Gastrocnemius medialis (tissue), 4 donors: Measurements from ENCODE around the gene EPB41L1. TPM values are rescaled to one million over a fixed set of nuclear protein-coding genes. Genes with fewer than 3 reads are reported as not detected.

Experiments used
- ATAC-seq, 2 donors: fragments of 150-250 bp; one replicate each; pipeline ENCODE4 v1.9.1; 2016
- DNase-seq, 2 donors: peaks; one replicate each; pipeline ENCODE4 v3.0.0-alpha.2; 2019
- H3K27ac ChIP-seq, 4 donors: fragments of 200-600 bp; sonication (generic); 1 replicate in 1 of 4; 2 replicates in 3 of 4; pipeline ENCODE4 v1.5.1; 2016 to 2018; ENCODE audit warnings: mild to moderate bottlenecking in 2 of 4, moderate library complexity in 1 of 4
- H3K27me3 ChIP-seq, 3 donors: fragments of 200-600 bp; sonication (generic) in 2 of 3; 1 replicate in 1 of 3; 2 replicates in 2 of 3; pipeline versions ENCODE4 v1.5.1 to v1.6.0; 2016 to 2019; ENCODE audit warnings: mild to moderate bottlenecking in 1 of 3, moderate library complexity in 1 of 3
- H3K36me3 ChIP-seq, 2 donors: fragments of 200-600 bp; sonication (generic) in 1 of 2; one replicate each; pipeline ENCODE4 v1.5.1; 2017 to 2018
- H3K4me1 ChIP-seq, 2 donors: fragments of 200-600 bp; sonication (generic) in 1 of 2; one replicate each; pipeline ENCODE4 v1.5.1; 2016 to 2017; ENCODE audit warnings: mild to moderate bottlenecking in 2 of 2
- H3K4me3 ChIP-seq, 4 donors: fragments of 200-600 bp; sonication (generic) in 3 of 4; 1 replicate in 1 of 4; 2 replicates in 3 of 4; pipeline ENCODE4 v1.5.1; 2016 to 2019; ENCODE audit warnings: mild to moderate bottlenecking in 2 of 4
- H3K9me3 ChIP-seq, 3 donors: fragments of 200-600 bp; sonication (generic) in 2 of 3; 1 replicate in 1 of 3; 2 replicates in 2 of 3; pipeline ENCODE4 v1.5.1; 2016 to 2019
- POLR2A ChIP-seq, 2 donors: fragments of 450-650 bp; IDR thresholded peaks; one replicate each; pipeline ENCODE4 v1.6.1; 2017; ENCODE audit warnings: antibody characterized with exemption in 2 of 2, mild to moderate bottlenecking in 2 of 2, moderate library complexity in 2 of 2
- in situ Hi-C, 4 donors: fragments of 200-750 bp; cut with MboI; loops; one replicate each; pipeline versions ENCODE4 v1.15.0 to v1.8.0; 2017; ENCODE audit warnings: low sequenced_read_pairs in 4 of 4
- intact Hi-C: fragments of 100-400 bp; cut with DNase I; formaldehyde crosslinking; loops from one replicate; pipeline ENCODE4 v1.15.1; 2023; ENCODE audit warnings: low total_unique reads
- total RNA-seq, 4 donors: library from RNA; depleted of rRNA; stranded (reverse); fragments of >200 nt; gene quantifications; one replicate each; pipeline versions ENCODE4 v1.1.0 to v1.2.3, GENCODE V29; 2016
- TF ChIP-seq, protein P1 (sequence below), 5 experiments: fragments of 450-650 bp in 3 of 5; fragments of 200-600 bp in 2 of 5; sonication (generic) in 2 of 5; IDR thresholded peaks in 4 of 5; conservative IDR thresholded peaks in 1 of 5; 1 replicate in 4 of 5; 2 replicates in 1 of 5; pipeline ENCODE4 v1.5.1; 2016 to 2019; ENCODE audit warnings: antibody characterized with exemption in 5 of 5, mild to moderate bottlenecking in 3 of 5, moderate library complexity in 3 of 5

Gene EPB41L1
- total RNA-seq, 4 donors from 2014 or later = 2.3 to 11.4 (median 7.4) TPM

DNA sequence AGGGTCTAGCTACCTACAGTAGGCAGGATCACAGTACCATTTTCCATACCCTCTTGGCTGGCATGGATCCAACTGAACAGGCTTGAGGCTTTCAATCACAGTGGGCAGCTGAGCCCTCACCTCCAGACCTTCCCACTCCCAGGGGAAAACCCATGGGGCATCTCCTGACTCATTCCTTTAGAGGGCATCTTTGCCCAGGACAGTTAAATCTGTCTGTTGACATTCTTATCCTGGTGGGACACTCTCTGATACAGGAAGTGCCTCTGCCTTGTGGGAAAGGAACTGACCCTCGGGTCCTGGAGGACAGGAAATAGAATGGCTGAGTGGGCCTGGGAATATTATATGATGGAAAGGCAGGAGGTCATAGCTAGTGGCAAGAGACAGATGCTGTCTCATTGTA, 10.2 kb upstream of the EPB41L1 start:
- H3K36me3 ChIP-seq = no peaks in the 10 kb centered on the region
- DNase-seq = no peak
- in situ Hi-C loops = loop anchor here in 1 of 4 donors (5.0 kb wide), 1 partner anchor 147 kb away; no protein-coding TSS in a partner anchor
- H3K4me3 ChIP-seq = no peak overlapping the region
- no peaks in the 10 kb centered on the region for H3K9me3 ChIP-seq
- peak overlapping the region in 1 of 4 donors; percentile 86 for H3K27ac ChIP-seq
- TF ChIP-seq POLR2A (IDR thresholded peaks at IDR 0.05) = no peak
- TF ChIP-seq, protein P1, sequence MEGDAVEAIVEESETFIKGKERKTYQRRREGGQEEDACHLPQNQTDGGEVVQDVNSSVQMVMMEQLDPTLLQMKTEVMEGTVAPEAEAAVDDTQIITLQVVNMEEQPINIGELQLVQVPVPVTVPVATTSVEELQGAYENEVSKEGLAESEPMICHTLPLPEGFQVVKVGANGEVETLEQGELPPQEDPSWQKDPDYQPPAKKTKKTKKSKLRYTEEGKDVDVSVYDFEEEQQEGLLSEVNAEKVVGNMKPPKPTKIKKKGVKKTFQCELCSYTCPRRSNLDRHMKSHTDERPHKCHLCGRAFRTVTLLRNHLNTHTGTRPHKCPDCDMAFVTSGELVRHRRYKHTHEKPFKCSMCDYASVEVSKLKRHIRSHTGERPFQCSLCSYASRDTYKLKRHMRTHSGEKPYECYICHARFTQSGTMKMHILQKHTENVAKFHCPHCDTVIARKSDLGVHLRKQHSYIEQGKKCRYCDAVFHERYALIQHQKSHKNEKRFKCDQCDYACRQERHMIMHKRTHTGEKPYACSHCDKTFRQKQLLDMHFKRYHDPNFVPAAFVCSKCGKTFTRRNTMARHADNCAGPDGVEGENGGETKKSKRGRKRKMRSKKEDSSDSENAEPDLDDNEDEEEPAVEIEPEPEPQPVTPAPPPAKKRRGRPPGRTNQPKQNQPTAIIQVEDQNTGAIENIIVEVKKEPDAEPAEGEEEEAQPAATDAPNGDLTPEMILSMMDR (IDR thresholded peaks at IDR 0.05 in 4 of 5, conservative IDR thresholded peaks at IDR 0.05 in 1 of 5) = no peak
- no peak for ATAC-seq
- intact Hi-C loops = loop anchor here (5.0 to 10.0 kb wide), 2 partner anchors 82 to 680 kb away; no protein-coding TSS in a partner anchor
- H3K4me1 ChIP-seq = peaks cover 22 to 50% of the 10 kb centered on the region in 2 donors
- H3K27me3 ChIP-seq = no peaks in the 10 kb centered on the region

DNA sequence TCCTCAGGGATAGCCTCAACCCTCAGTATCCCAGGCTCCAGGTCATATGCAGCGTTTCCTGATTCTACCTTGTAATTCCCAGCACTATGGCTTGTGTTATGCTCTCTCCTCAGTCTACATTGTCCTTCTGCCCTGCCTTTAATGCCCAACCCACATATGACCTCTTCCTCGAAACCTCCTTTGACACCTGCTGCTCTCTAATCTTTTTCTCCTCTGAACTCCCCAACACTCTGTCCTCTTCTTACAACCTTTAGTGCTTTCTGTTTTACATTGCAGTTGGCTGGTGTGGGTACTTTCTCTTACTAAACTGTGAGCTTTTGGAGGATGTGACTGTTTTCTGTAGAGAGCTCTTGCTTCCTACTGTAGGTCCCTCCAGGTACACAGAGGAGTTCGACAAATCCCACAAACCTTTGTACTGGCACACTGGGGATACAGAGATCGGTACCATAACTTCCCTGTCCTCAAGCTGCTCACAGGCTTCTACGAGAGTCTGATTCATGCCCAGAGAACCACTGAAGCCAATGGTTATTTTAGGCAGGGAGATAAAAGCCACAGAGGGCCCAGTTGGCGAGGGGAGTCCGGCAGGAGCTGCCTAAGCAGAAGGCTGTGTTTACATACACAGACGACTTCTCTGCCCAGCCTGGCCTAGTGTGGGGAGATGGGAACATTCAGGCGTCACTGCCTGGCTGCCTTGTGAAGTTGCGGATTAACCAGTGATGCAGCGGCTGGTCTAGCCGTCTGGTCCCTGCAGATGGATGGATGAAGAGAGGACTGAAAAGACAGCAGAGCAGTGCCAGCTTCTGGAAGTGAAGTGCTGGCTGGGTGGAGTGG, 8.4 kb upstream of the EPB41L1 start:
- H3K27me3 ChIP-seq = no peaks in the 10 kb centered on the region
- H3K4me1 ChIP-seq = peaks cover 22 to 54% of the 10 kb centered on the region in 2 donors
- TF ChIP-seq POLR2A (IDR thresholded peaks at IDR 0.05) = peak; percentile 48 to 65
- TF ChIP-seq, protein P1 (IDR thresholded peaks at IDR 0.05 in 4 of 5, conservative IDR thresholded peaks at IDR 0.05 in 1 of 5) = no peak
- DNase-seq (peak; percentile 54 to 70), ATAC-seq (peak; percentile 58 to 65)
- no peaks in the 10 kb centered on the region for H3K9me3 ChIP-seq
- intact Hi-C loops = loop anchor here (5.0 to 10.0 kb wide), 2 partner anchors 94 to 681 kb away; no protein-coding TSS in a partner anchor
- no peaks in the 10 kb centered on the region for H3K36me3 ChIP-seq
- H3K27ac ChIP-seq = peak overlapping the region; percentile 71 to 86 (median 80)
- in situ Hi-C loops = no loop called here
- peak overlapping the region in 2 of 4 donors; percentile 26 to 34 for H3K4me3 ChIP-seq

DNA sequence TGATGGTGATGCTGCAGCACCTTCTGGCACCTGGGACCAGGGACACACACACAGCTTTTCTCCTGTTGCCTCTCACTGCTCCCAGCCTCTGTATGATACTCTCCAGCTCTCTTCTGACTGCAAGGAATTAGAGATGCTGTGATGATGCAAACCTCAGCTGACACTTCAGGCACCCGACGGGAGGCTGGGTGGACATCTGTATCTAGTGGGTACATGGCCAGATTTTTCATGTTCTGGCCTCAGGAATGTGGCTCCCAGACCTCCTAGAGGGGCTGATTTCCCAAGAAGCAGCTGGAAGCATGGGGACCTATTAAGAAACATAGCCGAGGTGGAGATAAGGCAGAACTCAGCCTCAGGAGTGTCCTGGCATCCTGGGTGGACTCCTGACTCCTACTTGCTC, 6.8 kb upstream of the EPB41L1 start:
- no peak for TF ChIP-seq POLR2A (IDR thresholded peaks at IDR 0.05)
- TF ChIP-seq, protein P1 (IDR thresholded peaks at IDR 0.05 in 4 of 5, conservative IDR thresholded peaks at IDR 0.05 in 1 of 5) = no peak
- no peak for DNase-seq
- H3K27me3 ChIP-seq = no peaks in the 10 kb centered on the region
- peaks cover 22 to 54% of the 10 kb centered on the region in 2 donors for H3K4me1 ChIP-seq
- no peaks in the 10 kb centered on the region for H3K36me3 ChIP-seq
- in situ Hi-C loops = no loop called here
- intact Hi-C loops = loop anchor here (5.0 to 10.0 kb wide), 2 partner anchors 95 to 683 kb away; no protein-coding TSS in a partner anchor
- no peaks in the 10 kb centered on the region for H3K9me3 ChIP-seq
- peak overlapping the region in 1 of 4 donors; percentile 31 for H3K27ac ChIP-seq
- H3K4me3 ChIP-seq = no peak overlapping the region
- no peak for ATAC-seq

DNA sequence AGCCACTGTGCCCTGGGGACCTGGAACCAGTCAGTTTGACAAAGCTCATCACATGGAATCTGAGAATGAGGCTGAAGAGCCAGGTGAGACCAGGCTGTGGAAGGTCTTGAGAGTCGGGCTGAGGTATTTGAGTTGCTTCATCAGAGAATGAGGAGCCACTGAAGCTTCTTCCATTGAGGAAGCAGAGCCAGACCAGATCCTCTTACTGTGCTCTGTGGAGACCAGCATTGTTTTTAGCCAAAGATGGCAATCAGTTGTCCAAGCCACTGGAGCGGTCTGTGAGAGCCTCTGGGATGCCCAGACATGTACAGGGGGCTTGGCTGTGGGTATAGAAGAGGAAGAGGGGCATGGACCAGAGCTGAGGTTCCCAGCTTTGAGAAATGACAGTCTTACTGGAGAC, 6.1 kb upstream of the EPB41L1 start:
- Histone ChIP-seq H3K4me1 (peaks cover 18 to 49% of the 10 kb centered on the region in 2 donors), H3K9me3 (no peaks in the 10 kb centered on the region), H3K27ac (peak overlapping the region in 1 of 4 donors; percentile 2), H3K4me3 (no peak overlapping the region), H3K36me3 (no peaks in the 10 kb centered on the region), H3K27me3 (no peaks in the 10 kb centered on the region)
- no peak for DNase-seq
- intact Hi-C loops (loop anchor here (5.0 to 10.0 kb wide), 2 partner anchors 96 to 684 kb away; no protein-coding TSS in a partner anchor), in situ Hi-C loops (no loop called here)
- TF ChIP-seq, protein P1 (IDR thresholded peaks at IDR 0.05 in 4 of 5, conservative IDR thresholded peaks at IDR 0.05 in 1 of 5) = no peak
- no peak for TF ChIP-seq POLR2A (IDR thresholded peaks at IDR 0.05)
- no peak for ATAC-seq
